NCI-H2081 treated with DMSO at 0.1 percent for 48 hours (cell line): ENCODE data around the gene TMPRSS9.

Experiments
- DNase-seq: peaks from one replicate; lab custom pipeline; 2025; lab: John Stamatoyannopoulos, UW

The TMPRSS9 gene

DNA sequence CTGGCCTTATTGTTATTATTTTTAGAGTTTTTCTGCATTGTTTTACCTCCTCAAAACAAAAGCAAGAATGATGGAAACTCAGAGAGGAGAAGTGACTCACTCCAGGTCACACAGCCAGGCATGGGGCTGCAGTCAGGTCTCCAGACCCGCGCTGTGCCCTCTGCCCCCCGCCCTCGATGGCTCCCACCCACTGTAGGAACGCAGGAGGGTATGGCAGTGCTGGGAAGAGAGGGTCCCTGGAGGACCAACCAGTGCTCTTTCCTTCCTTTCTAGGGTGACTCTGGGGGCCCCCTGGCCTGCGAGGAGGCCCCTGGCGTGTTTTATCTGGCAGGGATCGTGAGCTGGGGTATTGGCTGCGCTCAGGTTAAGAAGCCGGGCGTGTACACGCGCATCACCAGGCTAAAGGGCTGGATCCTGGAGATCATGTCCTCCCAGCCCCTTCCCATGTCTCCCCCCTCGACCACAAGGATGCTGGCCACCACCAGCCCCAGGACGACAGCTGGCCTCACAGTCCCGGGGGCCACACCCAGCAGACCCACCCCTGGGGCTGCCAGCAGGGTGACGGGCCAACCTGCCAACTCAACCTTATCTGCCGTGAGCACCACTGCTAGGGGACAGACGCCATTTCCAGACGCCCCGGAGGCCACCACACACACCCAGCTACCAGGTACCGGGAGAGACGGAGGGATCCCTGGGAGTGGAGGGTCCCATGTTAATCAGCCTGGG is 61.7 kb downstream of the TMPRSS9 start:
- DNase-seq, result no peak

DNA sequence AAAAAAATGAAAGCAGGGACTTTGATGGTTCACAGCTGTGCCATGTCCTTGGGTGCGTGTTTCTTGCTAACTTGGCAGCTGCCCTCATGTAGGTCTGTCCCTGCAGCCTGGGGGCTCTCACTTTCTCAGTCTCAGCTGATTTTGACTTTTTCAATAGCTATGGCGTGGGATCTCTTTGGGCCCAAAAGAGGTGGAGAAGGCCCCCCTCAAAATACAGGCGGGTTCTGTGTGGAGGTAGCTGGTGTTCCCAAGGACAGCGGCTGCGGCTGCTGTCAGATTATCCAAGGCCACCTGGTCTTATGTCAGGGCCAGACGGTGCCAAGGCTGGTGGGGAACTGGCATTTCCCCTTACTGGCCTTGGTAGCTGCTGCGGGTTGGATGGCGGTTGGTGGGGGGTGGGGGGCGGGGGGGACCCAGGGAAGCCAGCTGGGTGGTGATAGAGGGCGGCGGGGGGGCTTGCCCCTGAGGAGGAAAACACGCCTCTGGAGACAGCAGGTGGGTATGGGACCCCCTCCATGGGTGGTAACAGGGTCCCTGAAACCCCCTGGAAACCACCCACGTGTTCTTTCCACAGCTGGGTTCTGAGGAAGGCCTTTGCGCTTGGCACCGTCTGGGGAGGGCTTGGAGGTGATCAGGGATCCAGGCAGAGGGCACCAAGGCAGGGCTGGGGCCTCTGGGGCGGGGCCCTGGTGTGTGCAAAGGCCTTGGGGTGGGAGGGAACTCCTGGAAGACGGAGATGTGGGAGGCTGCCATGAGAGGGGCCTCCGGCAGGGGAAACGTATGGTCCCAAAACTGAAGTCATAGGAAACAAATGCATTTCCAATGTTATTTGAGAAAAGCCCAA is 63.2 kb downstream of the TMPRSS9 start:
- DNase-seq, result no peak

DNA sequence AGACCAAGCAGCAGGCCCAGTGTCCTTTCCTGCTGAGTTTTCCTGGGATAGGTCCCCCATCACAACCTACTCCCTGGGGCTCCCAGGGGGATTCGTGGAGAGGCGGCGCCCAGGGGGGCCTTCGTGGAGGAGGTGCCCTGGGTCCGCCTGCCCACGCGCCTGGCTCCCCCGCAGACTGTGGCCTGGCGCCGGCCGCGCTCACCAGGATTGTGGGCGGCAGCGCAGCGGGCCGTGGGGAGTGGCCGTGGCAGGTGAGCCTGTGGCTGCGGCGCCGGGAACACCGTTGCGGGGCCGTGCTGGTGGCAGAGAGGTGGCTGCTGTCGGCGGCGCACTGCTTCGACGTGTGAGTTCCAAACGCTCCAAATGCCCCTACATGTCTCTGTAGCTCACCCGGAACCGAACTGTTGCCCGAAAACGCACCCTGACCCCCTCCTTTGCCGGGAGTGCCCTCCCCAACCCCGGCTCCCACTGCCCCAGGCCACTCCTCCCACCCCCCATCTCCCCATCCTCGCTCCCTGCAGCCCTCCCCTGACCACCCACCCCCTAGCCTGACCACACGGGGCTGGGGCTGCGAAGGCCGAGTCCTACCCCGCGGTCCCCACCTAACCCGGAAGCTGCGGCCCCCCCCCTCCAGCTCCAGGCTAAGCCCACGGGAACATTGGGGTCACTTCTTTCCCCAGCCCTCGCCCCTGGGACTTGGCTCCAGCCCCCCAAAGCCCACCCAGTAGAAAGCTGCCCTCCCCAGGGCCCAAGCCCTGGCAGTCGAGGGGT is 64.0 kb downstream of the TMPRSS9 start:
- DNase-seq, result no peak

DNA sequence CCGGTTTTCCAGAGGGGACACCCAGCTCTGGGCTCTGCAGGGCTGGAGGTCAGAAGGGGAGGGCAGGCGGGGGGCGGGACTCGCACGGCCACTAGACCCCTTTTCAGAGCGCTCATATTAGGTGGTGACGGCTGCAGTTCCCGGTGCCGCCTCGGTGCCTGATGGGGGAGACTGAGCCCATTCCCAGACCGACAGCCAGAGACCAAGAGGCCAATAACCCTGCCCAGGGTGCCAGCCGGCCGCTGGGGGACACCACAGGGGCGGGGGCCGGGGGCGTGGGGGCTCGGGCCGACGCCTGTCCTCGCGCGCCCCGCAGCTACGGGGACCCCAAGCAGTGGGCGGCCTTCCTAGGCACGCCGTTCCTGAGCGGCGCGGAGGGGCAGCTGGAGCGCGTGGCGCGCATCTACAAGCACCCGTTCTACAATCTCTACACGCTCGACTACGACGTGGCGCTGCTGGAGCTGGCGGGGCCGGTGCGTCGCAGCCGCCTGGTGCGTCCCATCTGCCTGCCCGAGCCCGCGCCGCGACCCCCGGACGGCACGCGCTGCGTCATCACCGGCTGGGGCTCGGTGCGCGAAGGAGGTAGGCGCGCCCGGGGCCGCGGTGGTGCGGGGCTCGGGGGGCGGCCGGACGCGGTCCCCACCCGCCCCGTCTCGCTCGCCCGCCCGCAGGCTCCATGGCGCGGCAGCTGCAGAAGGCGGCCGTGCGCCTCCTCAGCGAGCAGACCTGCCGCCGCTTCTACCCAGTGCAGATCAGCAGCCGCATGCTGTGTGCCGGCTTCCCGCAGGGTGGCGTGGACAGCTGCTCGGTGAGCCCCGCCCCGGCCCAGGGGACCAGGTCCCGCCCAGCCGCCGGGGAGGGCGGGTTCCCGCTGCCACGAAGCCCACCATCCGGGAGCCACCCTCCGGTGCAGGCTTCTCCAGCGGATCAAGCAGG is 64.9 kb downstream of the TMPRSS9 start:
- no peak for DNase-seq

DNA sequence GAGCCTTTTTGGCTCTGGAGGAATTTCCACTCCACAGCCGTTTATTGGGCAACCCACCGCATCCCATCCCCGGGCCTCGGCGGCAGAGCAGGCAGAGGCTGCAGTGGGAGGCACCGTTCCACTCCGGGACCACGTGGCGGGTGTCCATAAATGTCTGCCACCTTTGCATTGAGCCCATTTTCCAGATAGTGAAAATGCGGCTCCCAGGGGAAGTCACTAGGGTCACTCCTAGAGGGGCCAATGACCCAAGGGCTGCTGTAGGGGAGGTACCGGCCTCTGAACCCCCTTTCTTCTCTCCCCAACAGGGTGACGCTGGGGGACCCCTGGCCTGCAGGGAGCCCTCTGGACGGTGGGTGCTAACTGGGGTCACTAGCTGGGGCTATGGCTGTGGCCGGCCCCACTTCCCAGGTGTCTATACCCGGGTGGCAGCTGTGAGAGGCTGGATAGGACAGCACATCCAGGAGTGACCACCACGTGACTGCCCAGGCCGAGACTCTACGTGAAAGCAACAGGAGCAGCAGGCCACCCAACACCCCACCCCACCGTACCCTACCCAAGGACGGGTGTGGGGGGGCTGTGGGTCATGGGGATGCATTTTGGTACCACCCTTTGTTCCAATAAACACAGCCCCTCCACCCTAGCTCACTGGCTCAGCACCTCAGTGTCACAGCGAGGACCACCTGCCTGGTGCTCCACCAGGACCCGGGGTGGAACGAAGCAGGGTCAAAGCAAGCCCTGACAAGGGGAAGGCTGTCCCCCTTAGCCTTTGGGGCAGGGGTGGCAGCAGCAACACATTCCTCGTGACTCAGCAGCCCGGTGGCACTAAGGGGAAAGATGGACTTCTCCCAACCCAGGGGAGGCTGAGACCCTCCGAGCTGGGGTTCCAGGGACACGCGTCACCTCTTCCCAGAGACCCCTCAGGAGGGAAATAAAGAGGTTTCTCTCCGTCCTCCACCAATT is 65.8 kb downstream of the TMPRSS9 start:
- DNase-seq, result no peak

DNA sequence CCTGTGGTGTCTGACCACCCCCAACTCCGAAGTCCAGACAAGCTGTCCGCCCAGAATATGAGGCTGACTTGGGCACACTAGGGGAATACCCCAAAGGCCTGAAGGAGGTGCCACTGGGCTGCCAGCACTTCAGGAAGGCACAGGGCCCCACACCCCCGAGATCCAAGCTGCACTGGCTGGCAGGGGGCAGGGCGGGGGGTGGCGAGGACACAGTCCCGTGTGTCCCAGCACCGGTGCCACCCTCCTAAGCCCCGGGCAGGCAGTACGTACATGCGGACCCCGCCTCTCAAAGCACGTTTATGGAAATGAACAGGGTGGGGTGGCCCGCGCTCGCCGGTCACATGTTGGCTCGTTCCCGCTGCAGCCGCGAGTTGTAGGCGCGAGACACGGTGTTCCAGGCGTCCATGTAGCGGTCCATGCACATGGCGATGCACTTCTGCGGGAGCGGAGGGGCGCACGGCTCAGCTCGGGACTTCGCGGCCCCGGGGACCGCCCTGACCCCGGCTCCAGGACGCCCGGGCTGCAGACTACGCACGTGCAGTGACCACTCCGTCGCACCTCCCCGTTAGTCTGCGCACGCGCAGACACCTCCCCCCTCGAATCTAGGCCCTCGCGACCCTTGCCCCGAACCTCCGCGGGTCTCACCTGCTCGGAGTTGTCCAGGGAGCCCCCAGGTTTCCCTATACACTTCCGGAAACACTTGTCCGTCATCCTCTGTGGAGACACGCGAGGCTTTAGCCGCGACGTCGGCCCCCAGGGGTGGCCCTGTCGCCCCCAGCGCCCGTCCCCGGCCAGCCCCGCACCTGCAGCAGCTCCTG is 66.8 kb downstream of the TMPRSS9 start:
- no peak for DNase-seq

DNA sequence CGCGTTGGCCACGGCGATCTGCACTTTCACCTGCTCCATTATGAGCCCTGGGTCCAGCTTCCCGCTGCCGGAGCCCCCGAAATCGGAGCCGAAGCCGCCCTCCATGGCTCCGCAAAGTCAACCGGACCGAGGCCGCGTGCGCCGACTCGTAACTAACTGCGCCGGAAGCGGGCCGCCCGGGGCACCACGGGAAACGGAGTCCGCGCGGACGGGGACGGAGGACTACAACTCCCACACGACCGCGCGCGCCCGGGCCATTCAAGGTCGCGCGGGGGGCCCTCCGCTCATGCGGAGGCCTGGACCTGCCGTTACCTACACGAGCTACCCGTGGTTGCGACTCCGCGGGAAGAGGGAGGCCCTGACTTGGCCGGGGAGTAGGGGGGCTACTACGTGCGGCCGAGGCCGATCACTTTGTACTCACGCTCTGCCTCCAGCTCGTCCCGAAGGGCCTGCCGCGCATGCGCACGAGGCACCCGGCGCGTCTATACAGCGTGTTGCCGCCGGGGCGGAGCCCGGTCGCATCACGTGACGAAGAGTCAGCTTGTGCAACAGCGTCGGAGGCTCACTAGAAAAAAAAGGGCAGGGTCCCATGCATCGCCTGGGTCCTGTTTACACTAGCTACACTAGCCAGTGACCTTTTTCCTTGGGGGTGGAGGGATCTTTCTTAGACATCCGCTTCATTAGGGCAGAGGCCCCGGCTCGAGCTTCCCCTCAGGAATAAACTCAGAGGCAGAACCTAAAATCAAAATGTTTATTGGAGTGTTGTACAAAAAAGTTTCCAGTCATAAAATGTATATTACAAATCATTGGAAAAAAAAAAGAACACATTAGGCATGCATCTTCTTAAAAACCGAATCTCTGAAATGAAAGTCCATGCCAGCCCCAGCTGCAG is 67.6 kb downstream of the TMPRSS9 start, which contains the start of gene TIMM13:
Gene TIMM13, minus strand, starts transcription at position 158 of the 892 bp plus-strand sequence. Its CDS starts 53 bp downstream, at position 105.
- DNase-seq, result peak; percentile 72

DNA sequence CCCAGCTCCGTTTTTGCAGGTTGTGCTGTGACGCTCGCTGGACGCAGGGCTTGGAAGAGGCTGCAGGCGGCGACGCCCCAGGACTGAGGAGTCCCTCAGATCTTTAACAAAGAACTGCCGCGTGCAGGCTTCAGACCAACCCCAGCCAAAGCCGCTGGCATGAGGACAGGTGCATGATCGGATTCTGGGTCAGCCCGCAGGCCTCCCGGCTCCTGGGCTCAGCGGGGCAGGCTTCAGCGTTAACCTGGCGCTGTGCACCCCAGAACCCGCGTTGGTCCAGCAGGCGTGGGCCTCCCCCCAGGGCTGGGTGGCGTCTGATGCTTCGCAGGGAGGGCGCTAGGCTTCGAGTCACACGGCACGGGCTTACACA is 68.2 kb downstream of the TMPRSS9 start:
- DNase-seq, result no peak

DNA sequence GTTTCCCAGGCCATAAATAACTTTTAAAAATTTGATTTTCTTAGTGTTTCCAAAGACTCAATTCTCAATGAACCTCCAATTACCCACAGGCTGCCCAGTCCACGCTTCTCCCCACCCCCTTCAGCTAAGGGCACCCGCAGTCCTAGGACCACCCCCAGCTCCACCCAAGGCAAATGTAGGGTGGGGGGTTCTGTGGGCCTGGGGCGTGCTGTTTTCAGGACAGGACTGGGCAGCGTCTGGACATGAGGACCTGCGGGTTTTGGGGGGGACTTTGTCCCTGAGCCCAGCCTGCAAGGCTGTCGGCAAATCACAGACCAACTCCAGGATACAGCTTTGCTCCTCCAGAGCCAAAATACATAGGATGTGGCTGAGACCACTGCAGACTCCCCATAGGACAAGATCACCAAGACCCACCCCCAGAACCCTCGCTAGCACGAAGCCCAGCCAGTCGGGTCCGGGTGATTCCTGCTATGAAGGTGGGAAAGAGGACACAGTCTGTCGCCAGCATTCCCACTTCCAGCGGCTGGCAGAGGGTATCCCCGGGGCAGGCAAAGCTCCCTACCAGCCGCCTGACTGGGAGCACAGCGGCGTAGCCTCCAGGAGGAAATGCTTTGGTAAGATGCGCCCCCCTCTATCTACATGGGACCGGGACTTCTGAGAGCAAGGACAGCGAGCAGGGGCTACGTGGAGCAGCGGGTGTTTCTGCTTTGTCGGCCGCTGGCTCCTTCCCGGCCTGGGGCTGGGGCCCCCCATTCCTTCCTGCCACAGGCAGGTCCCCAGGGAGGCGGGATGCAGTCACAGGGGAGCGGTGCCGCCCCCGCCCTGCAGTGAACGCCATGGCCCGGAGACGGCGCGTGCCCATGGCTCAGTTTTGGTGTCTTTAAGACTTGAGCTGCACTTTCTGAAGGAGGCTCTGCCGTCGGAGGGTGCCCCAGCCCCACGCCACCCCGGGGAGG is 69.0 kb downstream of the TMPRSS9 start:
- no peak for DNase-seq

DNA sequence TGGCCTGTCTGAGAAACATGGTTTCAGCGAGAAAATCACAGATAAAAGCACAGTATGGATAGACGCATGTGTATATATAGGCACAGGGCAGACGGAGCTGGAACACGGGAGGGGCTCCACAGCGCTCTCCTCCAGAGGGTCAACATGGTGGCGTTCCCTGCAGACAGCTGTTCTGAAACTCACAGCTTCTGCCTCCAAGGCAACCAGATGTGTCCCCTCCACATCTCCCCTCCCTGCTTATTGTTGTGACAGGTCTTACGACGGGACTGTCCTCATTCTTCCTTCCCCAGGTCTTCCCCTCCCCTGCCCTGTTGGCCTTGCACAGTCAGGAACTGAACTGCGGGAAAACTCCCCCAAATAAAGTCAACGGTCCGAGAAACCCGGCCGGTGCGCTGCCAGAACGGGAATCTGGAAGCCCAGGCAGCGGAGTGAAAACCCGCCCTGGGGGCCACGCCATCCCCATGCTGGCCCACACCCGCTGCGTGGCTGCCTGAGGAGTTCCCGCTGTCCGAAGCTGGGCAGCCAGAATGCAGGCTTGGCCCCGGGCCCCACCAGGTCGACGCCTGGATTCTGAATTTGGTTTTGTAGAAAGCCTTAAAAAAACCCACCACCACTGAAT is 70.0 kb downstream of the TMPRSS9 start:
- DNase-seq, result no peak

DNA sequence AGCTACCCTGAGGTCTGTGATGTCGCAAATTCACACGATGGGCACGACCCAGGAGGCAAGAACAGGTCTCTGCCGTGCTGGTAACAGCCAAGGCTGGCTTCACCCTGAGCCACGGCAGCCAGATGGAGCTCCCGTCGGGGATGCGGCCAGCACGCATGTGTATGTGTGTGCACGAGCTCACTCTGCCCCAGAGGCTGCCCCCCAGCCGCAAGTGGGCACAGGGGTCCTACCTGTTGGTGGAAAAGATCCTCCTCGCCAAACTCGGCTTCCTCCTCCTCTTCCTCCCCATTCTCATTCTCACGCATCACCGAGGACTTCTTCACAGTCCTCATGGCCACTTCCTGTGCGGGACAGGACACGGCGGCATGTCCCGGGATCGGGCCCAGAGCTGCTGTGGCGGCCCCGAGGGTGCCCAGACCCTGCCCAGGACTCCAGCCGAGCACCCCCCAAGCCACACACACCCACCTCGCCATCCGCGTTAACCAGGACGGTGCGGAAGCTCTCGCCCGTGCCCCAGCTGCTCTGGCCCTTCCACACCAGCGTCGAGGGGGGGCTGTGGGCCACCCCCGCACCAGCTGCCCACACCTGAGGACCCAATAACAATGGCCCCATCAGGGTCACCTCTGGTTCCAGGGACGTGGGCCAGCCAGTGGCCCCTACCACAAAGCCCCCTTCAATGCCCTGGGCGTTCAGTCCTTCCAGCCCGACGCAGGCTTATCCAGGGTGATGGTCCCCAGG is 71.4 kb downstream of the TMPRSS9 start:
- DNase-seq, result no peak

DNA sequence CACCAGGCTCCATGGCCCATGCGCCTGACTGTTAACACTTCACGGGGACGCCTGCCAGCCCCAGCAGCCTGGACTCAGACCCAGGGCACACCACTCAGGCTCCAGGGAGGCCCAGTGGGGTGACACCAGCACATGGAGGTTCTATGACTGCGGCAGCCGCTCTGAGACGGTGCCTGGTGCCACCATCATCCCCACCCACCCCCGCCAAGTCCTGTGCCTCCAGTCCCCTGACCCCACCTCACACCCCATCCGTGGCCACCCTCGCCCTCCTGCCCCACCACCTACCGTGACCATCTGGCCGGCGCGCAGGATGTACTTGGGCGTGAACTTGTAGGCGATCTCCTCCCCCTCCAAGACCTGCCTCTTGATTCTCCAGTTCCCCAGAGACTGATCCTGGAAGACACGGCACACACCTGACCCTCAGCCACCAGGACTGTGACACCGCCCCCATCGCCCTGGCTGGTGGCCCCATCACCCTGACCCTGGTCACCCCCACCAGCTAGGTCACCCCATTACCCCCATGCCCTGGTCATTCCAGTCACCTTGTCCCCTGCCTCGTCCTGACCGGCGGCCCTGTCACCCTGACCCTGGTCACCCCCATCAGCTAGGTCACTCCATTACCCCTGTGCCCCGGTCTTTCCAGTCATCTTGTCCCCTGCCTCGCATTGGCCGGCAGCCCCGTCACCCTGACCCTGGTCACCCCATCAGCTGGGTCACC is 72.2 kb downstream of the TMPRSS9 start:
- no peak for DNase-seq

DNA sequence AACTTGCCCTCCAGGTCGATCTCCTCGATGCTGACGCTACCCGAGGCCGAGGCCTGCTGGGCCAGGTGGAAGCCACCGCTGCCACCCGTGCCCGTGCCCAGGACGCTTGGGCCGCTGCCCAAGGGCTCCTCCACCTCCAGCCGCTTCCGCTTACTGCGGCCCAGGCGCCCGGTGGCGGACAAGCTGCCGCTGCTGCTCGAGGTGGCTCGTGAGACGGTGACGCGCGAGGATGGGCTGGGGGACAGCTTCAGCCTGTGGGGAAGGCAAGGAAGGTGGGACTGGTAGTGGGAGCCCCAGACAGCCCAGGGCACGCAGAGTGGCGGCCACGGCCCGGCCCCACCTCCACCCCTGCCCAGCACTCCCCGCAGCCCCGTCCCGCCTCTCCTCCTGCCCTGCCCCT is 73.8 kb downstream of the TMPRSS9 start:
- DNase-seq, result no peak

DNA sequence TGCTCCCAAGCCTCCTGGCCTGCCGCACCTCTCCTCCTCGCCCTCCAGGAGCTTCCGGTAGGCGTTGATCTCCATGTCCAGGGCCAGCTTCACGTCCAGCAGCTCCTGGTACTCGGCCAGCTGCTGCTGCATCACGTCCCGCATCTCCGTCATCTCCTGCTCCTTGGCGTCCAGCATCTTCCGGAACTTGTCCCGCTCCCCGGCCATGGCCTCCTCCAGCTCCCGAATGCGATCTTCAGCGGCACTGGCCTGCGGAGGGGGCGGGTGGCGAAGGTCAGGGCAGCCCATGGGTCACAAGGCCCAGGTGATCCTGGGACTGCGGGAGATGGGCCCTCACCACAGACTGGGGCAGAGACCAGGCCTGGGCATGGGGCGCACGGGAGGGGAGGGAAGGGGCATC is 74.2 kb downstream of the TMPRSS9 start:
- no peak for DNase-seq

DNA sequence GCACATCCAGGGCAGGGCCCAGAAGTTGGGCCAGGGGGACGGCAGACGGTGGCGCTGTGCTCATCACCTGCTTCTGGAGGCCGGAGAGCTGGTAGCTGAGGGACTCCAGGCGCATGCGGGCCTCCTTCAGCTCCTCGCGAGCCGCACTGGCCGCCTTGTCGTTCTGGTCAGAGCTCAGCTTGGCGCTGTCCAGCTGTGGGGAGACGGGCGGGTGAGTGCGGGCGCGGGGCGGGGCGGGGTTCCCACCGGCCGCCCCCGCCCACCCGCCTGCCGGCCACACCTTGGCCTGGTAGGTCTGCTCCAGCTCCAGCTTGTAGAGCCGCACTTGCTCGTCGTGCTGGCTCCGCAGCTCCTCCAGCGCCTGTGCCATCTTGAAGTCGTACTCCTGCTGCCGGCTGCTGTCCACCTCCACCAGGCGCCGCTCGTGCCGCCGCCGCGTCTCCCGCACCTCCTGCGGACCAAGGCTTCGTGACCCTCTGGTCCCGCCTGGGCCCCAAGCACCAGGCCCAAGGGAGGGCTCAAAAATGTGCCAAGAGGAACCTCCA is 74.7 kb downstream of the TMPRSS9 start:
- DNase-seq, result no peak
